Testis (tissue), 3 donors: ENCODE data around the gene HOXA6. TPM values are rescaled to one million over a fixed set of nuclear protein-coding genes. Genes with fewer than 3 reads are reported as not detected.
A peak's percentile ranks its signal among the peaks of the same experiment; 100 is the strongest.

Experiments
- DNase-seq: peaks from one replicate; pipeline ENCODE4 v3.0.0-alpha.2; 2019
- H3K27ac ChIP-seq, 2 donors: fragments of 200-600 bp; sonication (generic); one replicate each; pipeline ENCODE4 v1.5.1; 2019
- H3K27me3 ChIP-seq: fragments of 200-600 bp; sonication (generic); one replicate; pipeline ENCODE4 v1.5.1; 2019
- H3K36me3 ChIP-seq: fragments of 200-600 bp; sonication (generic); one replicate; pipeline ENCODE4 v1.5.1; 2017; ENCODE audit warnings: low read depth; ENCODE audit errors: missing control alignments
- H3K4me1 ChIP-seq: fragments of 200-600 bp; sonication (generic); one replicate; pipeline ENCODE4 v1.5.1; 2019
- H3K4me3 ChIP-seq, 2 donors: fragments of 200-600 bp; sonication (generic); one replicate each; pipeline ENCODE4 v1.5.1; 2017 to 2019
- H3K9me3 ChIP-seq: fragments of 200-600 bp; sonication (generic); one replicate; pipeline ENCODE4 v1.5.1; 2017
- CTCF ChIP-seq, 3 experiments: fragments of 450-650 bp in 2 of 3; fragments of 200-600 bp in 1 of 3; sonication (generic) in 1 of 3; IDR thresholded peaks; one replicate each; pipeline ENCODE4 v1.5.1; 2016 to 2019; ENCODE audit warnings: antibody characterized with exemption in 3 of 3, mild to moderate bottlenecking in 2 of 3, moderate library complexity in 1 of 3
- POLR2A ChIP-seq: fragments of 450-650 bp; IDR thresholded peaks from one replicate; pipeline ENCODE4 v1.6.1; 2017; ENCODE audit warnings: antibody characterized with exemption, mild to moderate bottlenecking, moderate library complexity
- WGBS, 2 donors: methylation state at CpG; one replicate each; pipeline ENCODE4 v1.1.5; 2018; 5-methylcytosine and 5-hydroxymethylcytosine counted together
- intact Hi-C: fragments of 100-400 bp; cut with DNase I; formaldehyde crosslinking; loops from one replicate; pipeline ENCODE4 v1.15.1; 2023; ENCODE audit warnings: low total_unique reads
- polyA plus RNA-seq: library from polyadenylated mRNA; stranded (reverse); fragments of 350-450 nt; fragmentation: Illumina TruSeq; extraction: RNeasy Lipid Tissue Mini Kit (QIAGEN cat#74804); gene quantifications from one replicate; pipeline ENCODE4 v1.2.3, GENCODE V29; 2014; ENCODE audit warnings: low read depth, low replicate concordance; ENCODE audit not compliant: insufficient read depth
- total RNA-seq, 2 donors: library from RNA; depleted of rRNA; stranded (reverse); fragments of >200 nt; gene quantifications; one replicate each; pipeline ENCODE4 v1.2.3, GENCODE V29; 2016

The HOXA6 gene
- total and polyA plus RNA-seq, 3 donors from 2014 or later: 0.37 TPM; not detected in 2

- Histone ChIP-seq H3K27ac (no peak overlapping the region), H3K4me1 (peaks cover 13% of the 10 kb centered on the region), H3K36me3 (no peaks in the 10 kb centered on the region), H3K27me3 (peaks cover 14% of the 10 kb centered on the region), H3K9me3 (no peaks in the 10 kb centered on the region), H3K4me3 (no peak overlapping the region)
- TF ChIP-seq POLR2A (no peak), CTCF (IDR thresholded peaks at IDR 0.05) (no peak)
- WGBS, 2 donors: 12 to 16% methylated on average over 26 to 30 of the region's 30 CpGs
- intact Hi-C loops: no loop called here
- no peak for DNase-seq
Measured at GRCh38 chr7:27157702-27158431, 10.3 kb upstream of the HOXA6 start.

- no peak overlapping the region for H3K27ac ChIP-seq
- H3K4me1 ChIP-seq: peaks cover 13% of the 10 kb centered on the region
Measured at GRCh38 chr7:27156916-27157701, 9.5 kb upstream of the HOXA6 start.

GRCh38 chr7:27156508-27156898, 8.9 kb upstream of the HOXA6 start, which contains the start of gene HOXA7:
HOXA7 (minus strand) TSS chr7:27156675; CDS start chr7:27156545, 130 bp downstream.
- intact Hi-C loops: no loop called here
- no peak for TF ChIP-seq POLR2A
- TF ChIP-seq CTCF (IDR thresholded peaks at IDR 0.05): no peak
- peak within 1 kb of the TSS; percentile 21 to 32 for H3K4me3 ChIP-seq
- no peaks in the 10 kb centered on the region for H3K9me3 ChIP-seq
- 0 to 2% methylated on average over 11 to 33 of the region's 33 CpGs for WGBS, 2 donors
- peaks cover 14% of the 10 kb centered on the region for H3K27me3 ChIP-seq
- no peaks in the 10 kb centered on the region for H3K36me3 ChIP-seq
- no peak within 1 kb of the TSS for H3K27ac ChIP-seq
- H3K4me1 ChIP-seq: peaks cover 12% of the 10 kb centered on the region
- peak; percentile 46 for DNase-seq

More at GRCh38 chr7:27156916-27157701, 9.5 kb upstream of the HOXA6 start:
- H3K4me3 ChIP-seq: peak overlapping the region in 1 of 2 donors; percentile 32
- no peaks in the 10 kb centered on the region for H3K36me3 ChIP-seq
- peak; percentile 16 for DNase-seq
- H3K27me3 ChIP-seq: peaks cover 14% of the 10 kb centered on the region
- intact Hi-C loops: no loop called here
- TF ChIP-seq POLR2A: no peak
- no peak for TF ChIP-seq CTCF (IDR thresholded peaks at IDR 0.05)
- H3K9me3 ChIP-seq: no peaks in the 10 kb centered on the region
- 8 to 14% methylated on average over 19 to 23 of the region's 30 CpGs for WGBS, 2 donors

- peak overlapping the region; percentile 21 to 32 for H3K4me3 ChIP-seq
- no peaks in the 10 kb centered on the region for H3K9me3 ChIP-seq
- H3K27ac ChIP-seq: no peak overlapping the region
- no peaks in the 10 kb centered on the region for H3K36me3 ChIP-seq
- 3 to 4% methylated on average over 43 to 63 of the region's 63 CpGs for WGBS, 2 donors
- intact Hi-C loops: no loop called here
- H3K27me3 ChIP-seq: peaks cover 14% of the 10 kb centered on the region
- no peak for TF ChIP-seq CTCF (IDR thresholded peaks at IDR 0.05)
- TF ChIP-seq POLR2A: no peak
- peaks cover 7% of the 10 kb centered on the region for H3K4me1 ChIP-seq
- peak; percentile 20 for DNase-seq
Measured at GRCh38 chr7:27155816-27156507, 8.4 kb upstream of the HOXA6 start.
